GM13976 (cell line): Measurements from ENCODE around the gene PTH1R.

Experiments
- DNase-seq: peaks from one replicate; pipeline ENCODE4 v3.0.0; 2012; ENCODE audit warnings: low spot score
- CTCF ChIP-seq: IDR thresholded peaks from 2 replicates; pipeline ENCODE4 v1.5.1; 2012; ENCODE audit warnings: borderline replicate concordance, mild to moderate bottlenecking; ENCODE audit not compliant: insufficient read depth; ENCODE audit errors: extremely low read depth, missing control alignments, control extremely low read depth
- in situ Hi-C: fragments of 300-500 bp; cut with MboI; formaldehyde crosslinking; loops from one replicate; pipeline ENCODE4 v1.12.0; 2022; ENCODE audit warnings: low sequenced_read_pairs, mixed read lengths, inconsistent platforms; ENCODE audit not compliant: unreplicated experiment

PTH1R gene

DNA sequence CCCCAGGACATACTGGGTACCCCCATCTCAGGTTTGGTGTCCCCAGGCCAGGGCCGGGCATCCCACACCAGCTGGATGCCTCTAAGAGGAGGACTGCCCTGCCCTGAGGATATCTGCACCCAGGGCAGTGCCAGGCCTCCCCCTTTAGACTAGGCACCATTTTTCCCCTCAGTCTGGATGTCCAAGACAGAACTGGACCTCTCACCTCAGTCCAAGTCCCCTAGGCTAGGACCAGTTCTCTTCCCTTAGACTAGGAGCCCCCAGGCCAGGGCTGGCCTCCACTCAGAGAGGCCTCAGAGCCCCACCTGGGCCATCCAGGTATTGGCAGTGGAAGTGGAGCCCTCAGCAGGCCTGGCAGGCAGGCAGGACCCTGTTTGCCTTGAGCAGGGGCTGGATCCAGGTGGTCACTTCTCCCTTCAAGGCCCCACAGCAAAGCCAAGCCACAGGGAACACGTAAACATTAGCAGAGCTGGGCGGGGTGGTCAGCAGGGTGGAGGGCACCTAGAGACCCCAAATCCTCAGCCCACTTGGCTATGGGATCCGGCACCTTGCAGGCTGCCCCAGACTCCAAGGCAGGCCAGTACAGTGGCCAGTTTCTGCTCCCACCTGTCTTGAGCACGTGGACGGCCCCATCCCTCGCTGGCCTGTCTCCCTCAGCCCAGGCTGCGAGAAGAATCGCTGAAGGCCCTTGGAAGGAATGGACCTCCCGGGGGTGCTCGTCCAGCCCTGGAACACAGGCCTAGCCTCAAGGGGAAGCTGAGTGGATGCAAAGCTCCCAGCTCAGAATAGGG lies 28.3 kb downstream of the PTH1R start:
- DNase-seq: no peak
- in situ Hi-C loops: loop anchor here (25.0 kb wide), 1 partner anchor 456 kb away; no protein-coding TSS in a partner anchor
- no peak for TF ChIP-seq CTCF

- in situ Hi-C loops: loop anchor here (25.0 kb wide), 1 partner anchor 456 kb away; no protein-coding TSS in a partner anchor
- TF ChIP-seq CTCF: no peak
- DNase-seq: no peak
Measured at GRCh38 chr3:46906471-46907058, 29.0 kb downstream of the PTH1R start.

- in situ Hi-C loops: loop anchor here (25.0 kb wide), 1 partner anchor 455 kb away; no protein-coding TSS in a partner anchor
- no peak for TF ChIP-seq CTCF
- DNase-seq: no peak
Measured at GRCh38 chr3:46907271-46907670, 29.8 kb downstream of the PTH1R start.

DNA sequence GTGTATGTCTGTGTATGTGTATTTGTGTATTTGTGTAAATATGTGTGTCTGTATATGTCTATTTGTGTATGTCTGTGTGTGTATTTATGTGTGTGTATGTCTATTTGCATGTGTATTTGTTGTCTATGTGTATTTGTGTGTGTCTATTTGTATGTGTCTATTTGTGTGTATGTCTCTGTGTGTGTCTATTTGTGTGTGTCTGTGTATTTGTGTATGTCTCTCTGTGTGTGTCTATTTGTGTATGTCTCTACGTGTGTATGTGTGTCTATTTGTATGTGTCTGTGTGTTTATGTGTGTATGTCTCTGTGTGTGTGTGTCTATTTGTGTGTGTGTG lies 30.4 kb downstream of the PTH1R start:
- no peak for DNase-seq
- TF ChIP-seq CTCF: no peak
- in situ Hi-C loops: loop anchor here (25.0 kb wide), 1 partner anchor 454 kb away; no protein-coding TSS in a partner anchor

GRCh38 chr3:46908294-46908985 lies 30.9 kb downstream of the PTH1R start:
- DNase-seq: no peak
- no peak for TF ChIP-seq CTCF
- in situ Hi-C loops: loop anchor here (25.0 kb wide), 1 partner anchor 454 kb away; no protein-coding TSS in a partner anchor

- in situ Hi-C loops: loop anchor here (25.0 kb wide), 1 partner anchor 453 kb away; no protein-coding TSS in a partner anchor
- no peak for TF ChIP-seq CTCF
- no peak for DNase-seq
Measured at GRCh38 chr3:46908986-46909534, 31.5 kb downstream of the PTH1R start.
